ENCODE data around the gene EYA2. TPM values are rescaled to one million over a fixed set of nuclear protein-coding genes. Genes with fewer than 3 reads are reported as not detected.

The EYA2 gene
- total RNA-seq, 2 experiments from 2014 or later, result not detected

DNA sequence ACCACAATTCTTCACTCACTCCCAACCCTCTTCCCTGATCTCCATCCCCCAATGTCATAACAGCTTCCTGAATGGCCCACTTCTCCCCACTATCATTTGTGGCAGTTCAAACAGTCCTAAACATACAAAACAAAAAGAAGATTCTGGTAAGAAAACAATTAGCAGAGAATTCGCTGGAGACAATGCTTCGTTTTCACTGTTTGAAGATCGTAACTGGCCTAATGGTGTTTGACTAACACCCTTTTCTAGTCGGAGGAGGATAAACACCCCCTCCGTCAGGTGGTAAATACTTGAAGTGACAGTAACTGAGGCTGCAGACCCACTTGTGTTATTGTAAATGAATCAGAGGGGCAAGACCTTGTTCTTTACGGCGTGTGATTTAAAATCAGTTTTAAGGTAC is 3.8 kb downstream of the EYA2 start:
- Mint-ChIP-seq H3K27me3 (peaks cover 37% of the 10 kb centered on the region), H3K36me3 (ENCODE audit: low read depth) (no peaks in the 10 kb centered on the region), H3K27ac (no peak overlapping the region), H3K4me3 (no peak overlapping the region), H3K4me1 (no peaks in the 10 kb centered on the region), H3K9me3 (ENCODE audit: low read depth) (no peaks in the 10 kb centered on the region)
- CTCF ChIA-PET, result no interaction called here
- intact Hi-C loops (cut with DNase I, micrococcal nuclease), result no loop called here
- ATAC-seq, result no peak
- POLR2A ChIA-PET, result interaction anchor here (0.6 kb wide), 1 partner anchor 21 kb away, joined by 4 read pairs; no protein-coding TSS in a partner anchor
- no peak for DNase-seq

DNA sequence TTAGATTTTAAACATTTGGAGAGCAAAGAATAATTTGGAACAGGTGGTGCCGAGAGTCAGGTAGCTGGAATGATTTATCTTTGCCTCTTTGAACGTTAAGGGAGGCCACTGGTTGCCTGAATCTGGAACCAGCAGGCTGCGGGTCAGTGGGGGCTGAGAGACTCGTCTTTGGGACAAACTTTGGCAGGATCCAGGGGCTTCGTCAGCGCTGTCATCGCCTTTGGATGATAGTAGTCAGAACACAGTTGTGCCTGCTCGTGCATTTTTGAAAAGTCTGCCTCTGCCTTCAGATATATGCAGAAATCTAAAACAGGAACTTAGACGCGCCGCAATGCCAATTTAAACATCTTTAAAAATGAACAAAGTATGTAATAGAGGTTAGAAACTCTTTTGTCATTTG is 5.0 kb downstream of the EYA2 start:
- CTCF ChIA-PET, result no interaction called here
- H3K36me3 Mint-ChIP-seq (ENCODE audit: low read depth), result no peaks in the 10 kb centered on the region
- no peaks in the 10 kb centered on the region for H3K9me3 Mint-ChIP-seq (ENCODE audit: low read depth)
- POLR2A ChIA-PET, result no interaction called here
- no peak overlapping the region for H3K27ac Mint-ChIP-seq
- no peak overlapping the region for H3K4me3 Mint-ChIP-seq
- H3K27me3 Mint-ChIP-seq, result peaks cover 30% of the 10 kb centered on the region
- DNase-seq (no peak), ATAC-seq (no peak)
- intact Hi-C loops (cut with DNase I, micrococcal nuclease), result no loop called here
- no peaks in the 10 kb centered on the region for H3K4me1 Mint-ChIP-seq

DNA sequence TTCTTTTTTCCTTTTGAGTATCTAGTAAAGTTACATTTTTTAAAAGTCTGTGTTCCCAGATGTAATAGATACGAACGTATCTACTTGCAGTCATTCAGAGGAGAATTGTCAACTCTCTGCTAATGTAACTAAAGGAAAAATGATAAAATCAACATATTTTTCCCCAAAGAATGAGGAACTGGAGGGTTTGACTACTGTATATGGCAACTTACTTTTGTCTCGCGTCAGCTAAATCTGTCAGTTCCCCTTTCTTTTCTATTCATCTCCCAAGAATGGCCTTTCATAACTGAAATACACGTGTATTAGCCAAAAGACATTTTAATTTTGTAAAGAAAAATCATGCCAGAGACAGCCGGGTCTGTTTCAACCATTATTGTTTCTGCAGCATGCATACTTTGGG is 5.4 kb downstream of the EYA2 start:
- POLR2A ChIA-PET, result no interaction called here
- H3K27ac Mint-ChIP-seq, result no peak overlapping the region
- H3K9me3 Mint-ChIP-seq (ENCODE audit: low read depth), result no peaks in the 10 kb centered on the region
- CTCF ChIA-PET, result no interaction called here
- DNase-seq (no peak), ATAC-seq (no peak)
- no peaks in the 10 kb centered on the region for H3K4me1 Mint-ChIP-seq
- peaks cover 30% of the 10 kb centered on the region for H3K27me3 Mint-ChIP-seq
- intact Hi-C loops (cut with DNase I, micrococcal nuclease), result no loop called here
- no peak overlapping the region for H3K4me3 Mint-ChIP-seq
- H3K36me3 Mint-ChIP-seq (ENCODE audit: low read depth), result no peaks in the 10 kb centered on the region

DNA sequence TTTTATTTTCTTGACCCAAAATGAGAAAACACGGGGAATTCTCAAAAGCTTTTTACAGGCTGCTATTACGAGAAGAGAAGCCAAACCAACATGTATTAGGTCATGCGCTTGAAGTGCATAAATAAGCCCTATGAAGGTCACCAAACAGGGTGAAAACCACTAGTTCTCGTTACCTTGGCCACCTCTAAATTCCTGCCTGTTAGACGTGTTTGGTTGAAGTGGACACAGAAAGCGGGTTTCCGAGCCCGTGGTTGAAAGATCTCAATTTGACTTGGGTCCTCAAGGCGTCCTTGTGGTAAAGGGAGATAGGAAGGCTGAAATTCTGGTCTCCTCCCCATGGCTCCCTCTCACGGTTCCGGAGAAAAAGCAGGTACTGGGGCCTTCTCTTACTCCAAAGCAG is 6.2 kb downstream of the EYA2 start:
- peaks cover 25% of the 10 kb centered on the region for H3K27me3 Mint-ChIP-seq
- CTCF ChIA-PET, result no interaction called here
- POLR2A ChIA-PET, result no interaction called here

DNA sequence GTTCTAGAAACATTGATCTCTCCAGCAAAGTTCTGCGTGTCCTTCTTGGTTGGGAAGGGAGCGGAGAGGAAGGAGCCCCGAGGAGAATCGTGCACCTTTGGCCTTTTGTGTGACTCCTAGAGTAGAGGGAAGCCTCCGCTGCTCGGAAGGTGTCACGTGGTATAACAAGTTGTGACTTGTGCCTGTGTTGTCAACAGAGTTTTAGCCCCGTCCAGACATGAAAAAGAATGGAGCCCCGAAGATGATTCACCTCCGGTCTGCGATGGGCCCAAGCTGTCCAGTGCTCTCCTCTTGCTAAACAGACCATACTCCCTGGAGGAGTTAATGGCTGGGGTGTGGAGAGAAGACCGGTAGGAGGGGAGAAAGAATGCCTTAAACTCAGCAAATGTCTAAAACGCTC is 7.0 kb downstream of the EYA2 start:
- Mint-ChIP-seq H3K36me3 (ENCODE audit: low read depth) (no peaks in the 10 kb centered on the region), H3K4me1 (no peaks in the 10 kb centered on the region), H3K9me3 (ENCODE audit: low read depth) (no peaks in the 10 kb centered on the region), H3K4me3 (no peak overlapping the region), H3K27me3 (peaks cover 18% of the 10 kb centered on the region), H3K27ac (no peak overlapping the region)
- CTCF ChIA-PET, result no interaction called here
- DNase-seq (no peak), ATAC-seq (no peak)
- POLR2A ChIA-PET, result no interaction called here
- intact Hi-C loops (cut with DNase I, micrococcal nuclease), result no loop called here

More for the DNA sequence above, 6.2 kb downstream of the EYA2 start:
- no peak for DNase-seq
- intact Hi-C loops (cut with DNase I, micrococcal nuclease), result no loop called here
- Mint-ChIP-seq H3K4me1 (no peaks in the 10 kb centered on the region), H3K4me3 (no peak overlapping the region), H3K9me3 (ENCODE audit: low read depth) (no peaks in the 10 kb centered on the region), H3K36me3 (ENCODE audit: low read depth) (no peaks in the 10 kb centered on the region), H3K27ac (no peak overlapping the region)
- ATAC-seq, result no peak

DNA sequence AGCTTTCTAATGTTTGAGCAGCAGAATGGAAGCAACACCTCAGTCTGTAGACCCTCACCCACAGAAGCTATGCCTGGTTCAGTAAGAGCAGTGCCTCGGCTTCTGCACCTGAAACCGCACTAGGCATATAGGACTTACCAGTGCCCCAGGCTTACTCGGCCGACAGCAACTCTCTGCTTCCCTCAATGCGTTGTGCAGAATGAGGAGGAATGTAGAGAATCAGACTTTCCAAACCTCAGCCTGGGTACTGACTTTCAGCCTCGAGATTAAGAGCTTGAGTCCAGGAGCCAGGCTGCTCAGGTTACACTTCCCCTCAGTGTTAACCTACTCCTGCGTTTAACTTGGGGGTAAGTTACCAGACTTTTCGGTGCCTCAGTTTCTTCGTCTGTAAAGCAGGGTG is 8.6 kb downstream of the EYA2 start:
- no peak overlapping the region for H3K27ac Mint-ChIP-seq
- no peak overlapping the region for H3K4me3 Mint-ChIP-seq
- POLR2A ChIA-PET, result no interaction called here
- CTCF ChIA-PET, result interaction anchor here (0.6 kb wide), 2 partner anchors 37 to 198 kb away, joined by 3 to 4 read pairs; no protein-coding TSS in a partner anchor
- intact Hi-C loops (cut with DNase I, micrococcal nuclease), result no loop called here
- no peaks in the 10 kb centered on the region for H3K36me3 Mint-ChIP-seq (ENCODE audit: low read depth)
- ATAC-seq (no peak), DNase-seq (no peak)
- H3K27me3 Mint-ChIP-seq, result peaks cover 7% of the 10 kb centered on the region
- H3K4me1 Mint-ChIP-seq, result no peaks in the 10 kb centered on the region
- H3K9me3 Mint-ChIP-seq (ENCODE audit: low read depth), result no peaks in the 10 kb centered on the region

DNA sequence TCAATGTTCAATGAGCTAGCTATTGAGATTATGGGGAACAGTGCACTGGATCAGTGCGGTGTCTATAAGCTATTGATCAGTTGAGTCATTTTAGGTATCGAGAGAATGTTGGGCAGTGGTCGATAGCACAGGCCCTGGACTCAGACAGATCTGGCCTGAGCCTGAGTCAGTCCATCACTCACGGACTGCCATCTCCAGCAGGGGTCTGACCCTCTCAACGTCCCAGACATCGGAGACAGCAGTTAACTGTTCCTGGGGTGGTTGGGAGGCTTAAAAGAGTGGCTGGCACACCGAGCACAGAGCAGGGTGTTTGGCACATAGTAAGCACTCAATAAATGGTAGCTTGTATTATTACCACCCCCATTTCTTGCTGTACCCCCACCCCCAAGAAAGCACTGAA is 9.3 kb downstream of the EYA2 start:
- intact Hi-C loops (cut with DNase I, micrococcal nuclease), result no loop called here
- Mint-ChIP-seq H3K27me3 (peaks cover 5% of the 10 kb centered on the region), H3K36me3 (ENCODE audit: low read depth) (no peaks in the 10 kb centered on the region), H3K4me3 (no peak overlapping the region), H3K27ac (no peak overlapping the region), H3K4me1 (no peaks in the 10 kb centered on the region), H3K9me3 (ENCODE audit: low read depth) (no peaks in the 10 kb centered on the region)
- DNase-seq (no peak), ATAC-seq (no peak)
- POLR2A ChIA-PET, result no interaction called here
- CTCF ChIA-PET, result no interaction called here

DNA sequence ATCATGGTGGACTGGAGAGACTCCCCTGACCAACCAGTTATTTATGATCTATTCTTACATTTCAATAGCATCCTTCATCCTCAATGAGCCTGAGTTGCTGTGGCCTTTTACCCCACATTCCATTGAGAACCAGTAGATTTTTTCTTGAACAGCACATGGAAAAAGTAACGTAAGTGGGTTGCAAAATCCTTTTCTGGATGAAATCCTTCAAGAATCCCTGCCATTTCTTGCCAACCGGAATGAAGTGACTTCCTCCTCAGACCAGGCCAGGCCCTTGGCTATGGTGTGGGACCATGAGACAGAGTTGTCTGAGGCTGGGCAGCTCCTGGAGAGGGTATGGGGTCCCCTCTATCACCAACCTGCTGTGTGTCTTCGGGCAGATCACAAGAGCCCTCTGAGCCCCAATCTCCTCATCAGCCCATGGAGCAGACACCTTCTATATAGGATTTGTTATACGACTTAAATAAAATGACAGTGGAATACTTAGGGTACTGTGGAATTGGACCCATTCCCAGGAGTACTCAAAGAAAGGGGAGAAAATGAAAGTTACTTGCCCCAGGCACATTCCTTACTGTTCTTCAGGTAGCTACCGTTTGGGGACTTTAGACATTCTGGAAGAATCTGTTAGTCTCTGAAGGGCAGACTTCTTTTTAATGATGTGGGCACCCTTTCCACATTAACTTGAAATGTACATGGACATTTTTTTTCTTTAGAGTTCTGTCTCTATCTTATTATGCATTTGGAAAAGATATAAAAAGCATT is 10.9 kb downstream of the EYA2 start:
- H3K4me3 Mint-ChIP-seq, result no peak overlapping the region
- no peaks in the 10 kb centered on the region for H3K36me3 Mint-ChIP-seq (ENCODE audit: low read depth)
- DNase-seq (no peak), ATAC-seq (no peak)
- CTCF ChIA-PET, result no interaction called here
- no peak overlapping the region for H3K27ac Mint-ChIP-seq
- POLR2A ChIA-PET, result no interaction called here
- peaks cover 6% of the 10 kb centered on the region for H3K27me3 Mint-ChIP-seq
- intact Hi-C loops (cut with DNase I, micrococcal nuclease), result no loop called here
- H3K9me3 Mint-ChIP-seq (ENCODE audit: low read depth), result no peaks in the 10 kb centered on the region
- H3K4me1 Mint-ChIP-seq, result no peaks in the 10 kb centered on the region

DNA sequence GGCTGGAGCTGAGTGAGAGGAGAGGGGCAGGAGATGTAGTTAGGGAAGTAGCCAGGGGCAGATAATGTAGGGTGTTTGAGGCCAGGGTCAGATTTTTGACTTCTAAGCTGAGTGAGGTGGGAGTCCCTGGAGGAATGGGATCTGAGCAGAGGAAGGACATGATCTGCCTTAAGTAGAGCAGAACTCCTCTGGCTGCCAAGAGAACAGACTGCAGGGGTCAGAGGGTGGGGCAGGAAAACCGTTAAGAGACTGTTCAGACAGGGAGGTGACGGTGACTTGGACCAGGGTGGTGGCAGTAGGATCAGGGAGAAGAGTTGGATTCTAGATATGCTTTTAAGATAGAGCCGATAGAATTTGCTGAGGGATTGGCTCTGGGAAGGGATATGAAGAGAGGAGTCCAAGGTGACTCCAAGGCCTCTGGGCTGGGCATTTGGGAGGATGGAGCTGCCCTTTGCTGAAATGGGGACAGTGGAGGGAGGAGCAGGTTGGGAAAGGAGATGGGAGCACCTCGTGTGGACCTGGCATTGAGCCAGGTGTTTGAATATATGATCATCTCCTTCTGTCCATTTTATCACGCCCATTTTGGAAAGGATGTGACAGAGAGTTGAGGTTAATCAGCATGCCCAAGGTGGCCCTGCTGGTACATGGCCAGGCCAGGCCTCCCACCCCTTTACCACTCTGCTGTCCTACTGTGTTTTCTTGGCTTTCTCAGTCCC is 18.8 kb downstream of the EYA2 start:
- intact Hi-C loops (cut with DNase I, micrococcal nuclease), result no loop called here
- CTCF ChIA-PET, result no interaction called here

DNA sequence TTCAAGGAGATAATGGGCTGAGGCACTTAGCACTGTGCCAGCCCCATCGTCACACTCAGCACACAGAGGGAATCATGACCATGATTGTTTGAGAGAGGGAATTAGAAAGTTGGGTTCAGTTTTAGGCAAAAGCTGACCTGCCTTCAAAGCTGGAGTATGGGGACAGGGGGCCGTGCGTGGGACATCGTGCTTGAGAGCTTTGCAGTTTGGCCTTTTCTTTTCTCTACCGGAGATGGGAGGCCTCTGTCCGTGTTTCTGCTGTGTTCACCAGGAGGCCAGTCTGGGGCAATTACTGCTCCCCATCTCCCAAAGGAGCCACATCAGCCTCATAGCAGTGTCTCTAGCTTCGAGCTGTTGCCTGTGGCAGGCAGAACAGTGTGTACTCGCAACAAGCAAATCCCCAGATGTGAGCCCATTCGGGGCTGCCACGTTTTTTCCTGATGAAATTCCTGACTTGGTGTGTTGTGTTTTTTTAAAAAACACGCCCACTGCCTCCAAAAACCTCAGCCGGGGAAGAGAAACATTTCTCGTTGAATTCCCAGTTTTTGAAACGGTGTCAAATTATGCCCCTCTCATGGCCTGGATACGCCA is 20.2 kb downstream of the EYA2 start:
- Mint-ChIP-seq H3K27me3 (peaks cover 14% of the 10 kb centered on the region), H3K4me1 (no peaks in the 10 kb centered on the region), H3K27ac (no peak overlapping the region), H3K36me3 (ENCODE audit: low read depth) (no peaks in the 10 kb centered on the region), H3K9me3 (ENCODE audit: low read depth) (no peaks in the 10 kb centered on the region), H3K4me3 (no peak overlapping the region)
- no peak for DNase-seq
- ChIA-PET CTCF (no interaction called here), POLR2A (no interaction called here)
- intact Hi-C loops (cut with DNase I, micrococcal nuclease), result no loop called here
- no peak for ATAC-seq

More for the DNA sequence above, 18.8 kb downstream of the EYA2 start:
- Mint-ChIP-seq H3K4me3 (no peak overlapping the region), H3K4me1 (no peaks in the 10 kb centered on the region), H3K27me3 (peaks cover 17% of the 10 kb centered on the region), H3K9me3 (ENCODE audit: low read depth) (no peaks in the 10 kb centered on the region), H3K36me3 (ENCODE audit: low read depth) (no peaks in the 10 kb centered on the region), H3K27ac (no peak overlapping the region)
- DNase-seq (no peak), ATAC-seq (no peak)
- POLR2A ChIA-PET, result no interaction called here

DNA sequence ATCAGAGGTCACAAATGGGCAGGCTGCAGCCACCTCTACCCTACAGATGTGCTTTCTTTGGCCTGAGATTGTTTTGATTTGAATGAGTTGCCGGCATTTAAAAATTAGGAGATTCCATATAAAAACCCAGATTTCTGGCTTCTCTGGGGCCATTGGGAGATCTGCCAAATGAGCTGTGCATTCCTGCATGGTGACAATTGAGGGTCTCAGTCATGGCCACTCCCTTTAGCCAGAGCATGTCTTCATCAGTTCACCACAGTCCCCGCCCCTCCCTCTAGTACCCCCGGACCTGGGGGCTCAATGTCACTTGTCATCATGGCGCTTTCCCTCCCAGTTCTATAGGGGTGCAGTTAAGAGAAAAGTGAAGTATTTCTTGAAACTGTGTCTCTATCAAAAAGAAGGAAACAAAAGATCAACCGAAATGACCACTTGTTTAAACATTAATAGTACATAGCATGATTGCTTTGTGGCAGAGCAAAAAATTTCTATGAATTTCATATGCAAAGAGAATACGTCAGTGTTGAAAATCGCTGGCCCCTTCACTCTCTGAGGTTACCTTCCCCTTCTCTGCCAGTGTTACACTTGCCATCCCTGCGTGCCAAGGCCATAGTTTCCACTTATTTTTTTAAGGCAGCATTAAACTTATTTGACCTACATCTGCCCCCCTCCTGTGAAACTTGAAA is 21.1 kb downstream of the EYA2 start:
- POLR2A ChIA-PET, result no interaction called here
- DNase-seq (no peak), ATAC-seq (no peak)
- Mint-ChIP-seq H3K36me3 (ENCODE audit: low read depth) (no peaks in the 10 kb centered on the region), H3K4me3 (no peak overlapping the region), H3K27ac (no peak overlapping the region), H3K4me1 (no peaks in the 10 kb centered on the region), H3K27me3 (peaks cover 14% of the 10 kb centered on the region), H3K9me3 (ENCODE audit: low read depth) (no peaks in the 10 kb centered on the region)
- intact Hi-C loops (cut with DNase I, micrococcal nuclease), result no loop called here
- CTCF ChIA-PET, result no interaction called here

DNA sequence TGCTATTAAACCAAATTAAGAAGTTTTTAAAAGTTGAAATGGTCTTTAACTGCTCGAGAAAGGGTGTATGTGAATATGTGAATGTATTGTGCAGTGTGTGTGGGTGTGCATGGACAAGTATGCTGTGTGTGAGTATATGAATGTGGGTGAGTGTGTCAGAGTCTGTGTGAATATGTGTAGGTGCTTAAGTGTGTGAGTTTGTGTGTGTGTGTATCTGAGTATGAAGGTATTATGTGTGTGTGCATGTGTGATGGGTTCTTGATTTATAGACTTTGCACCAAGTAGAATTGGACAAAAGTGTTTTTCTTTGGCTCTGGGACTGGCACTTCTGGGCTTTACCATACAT is 21.6 kb downstream of the EYA2 start:
- H3K27me3 Mint-ChIP-seq, result peaks cover 12% of the 10 kb centered on the region
- H3K4me3 Mint-ChIP-seq, result no peak overlapping the region
- no peaks in the 10 kb centered on the region for H3K36me3 Mint-ChIP-seq (ENCODE audit: low read depth)
- H3K9me3 Mint-ChIP-seq (ENCODE audit: low read depth), result no peaks in the 10 kb centered on the region
- H3K4me1 Mint-ChIP-seq, result no peaks in the 10 kb centered on the region
- ChIA-PET CTCF (no interaction called here), POLR2A (no interaction called here)
- intact Hi-C loops (cut with DNase I, micrococcal nuclease), result no loop called here
- ATAC-seq (no peak), DNase-seq (no peak)
- no peak overlapping the region for H3K27ac Mint-ChIP-seq

All from activated CD4-positive, alpha-beta T cell treated with anti-CD3 and anti-CD28 coated beads for 36 hours (primary cell).